G401.6 (cell line): ENCODE data around the gene FOXG1.

Source experiments
- FAIRE-seq: peaks from 2 replicates; lab custom pipeline; 2012; peaks lifted over from hg19 to GRCh38; lab: Jason Lieb, UNC

Gene FOXG1

GRCh38 chr14:28762303-28762954 is 4.2 kb upstream of the FOXG1 start:
- FAIRE-seq: no peak

- FAIRE-seq: no peak
These were observed 3.6 kb upstream of the FOXG1 start for GRCh38 chr14:28762955-28763326.

GRCh38 chr14:28763751-28764256 is 2.8 kb upstream of the FOXG1 start:
- FAIRE-seq: no peak

GRCh38 chr14:28764257-28765160 is 2.1 kb upstream of the FOXG1 start:
- FAIRE-seq: no peak

DNA sequence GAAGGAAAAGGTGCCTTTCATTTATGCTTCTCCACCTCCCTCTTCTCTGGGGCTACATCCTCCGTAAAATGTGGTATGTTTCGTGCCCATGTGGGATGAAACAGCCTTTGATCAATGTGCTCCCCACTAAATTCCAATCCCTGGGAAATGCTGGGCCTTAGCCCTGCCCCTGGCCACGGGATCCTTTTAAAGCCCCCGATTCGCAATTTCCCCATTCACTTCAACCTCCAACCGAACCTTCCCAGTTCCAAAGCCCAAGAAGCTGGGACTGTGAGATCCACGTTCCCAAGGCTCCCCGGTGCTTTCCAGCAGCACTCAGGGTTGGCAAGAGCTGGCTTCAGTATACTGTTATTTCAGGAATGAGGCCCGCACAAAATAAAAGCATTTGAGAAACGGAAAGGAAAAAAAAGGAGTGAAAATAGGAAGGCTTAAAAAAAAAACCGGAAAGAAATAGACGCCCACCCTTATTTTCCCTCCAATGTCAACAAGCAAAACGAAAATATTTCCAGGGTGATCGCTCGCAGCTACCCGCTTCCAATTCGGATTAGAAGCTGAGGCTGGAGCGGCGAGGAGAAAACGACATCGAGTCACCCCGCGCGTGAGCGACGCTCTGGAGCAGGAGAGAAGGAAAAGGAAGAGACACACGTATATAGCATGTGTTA is 1.3 kb upstream of the FOXG1 start:
- no peak for FAIRE-seq

DNA sequence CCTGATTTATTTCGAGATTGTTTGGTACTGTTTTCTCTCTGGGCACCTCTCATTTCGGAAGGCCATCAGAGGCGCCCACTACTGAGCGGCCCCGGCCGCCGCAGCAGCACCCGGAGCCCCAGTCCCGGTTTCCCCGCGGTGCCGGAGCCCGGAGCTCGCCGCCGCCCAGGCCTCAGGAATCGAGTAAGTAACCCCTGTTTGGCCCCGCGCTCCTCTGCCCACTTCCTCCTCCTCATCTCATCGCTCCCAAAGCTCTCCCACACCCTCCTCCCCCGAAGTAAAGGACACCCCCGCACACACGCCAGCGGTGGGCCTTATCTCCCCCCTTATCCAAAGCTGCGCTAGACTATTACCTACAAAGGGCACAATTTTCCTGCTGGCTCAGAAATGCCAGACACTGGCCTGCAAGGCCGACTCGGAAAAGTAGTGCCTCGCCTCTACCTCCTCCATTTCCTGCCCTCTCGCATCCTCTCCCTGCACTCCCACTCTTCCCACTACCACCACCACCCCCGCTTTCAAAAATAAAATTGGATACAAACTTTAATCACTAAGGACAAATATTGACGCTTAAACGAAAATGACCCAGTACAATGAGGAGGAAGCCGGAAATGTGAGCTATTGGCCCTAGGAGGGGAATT is 637 bp upstream of the FOXG1 start:
- FAIRE-seq: no peak

DNA sequence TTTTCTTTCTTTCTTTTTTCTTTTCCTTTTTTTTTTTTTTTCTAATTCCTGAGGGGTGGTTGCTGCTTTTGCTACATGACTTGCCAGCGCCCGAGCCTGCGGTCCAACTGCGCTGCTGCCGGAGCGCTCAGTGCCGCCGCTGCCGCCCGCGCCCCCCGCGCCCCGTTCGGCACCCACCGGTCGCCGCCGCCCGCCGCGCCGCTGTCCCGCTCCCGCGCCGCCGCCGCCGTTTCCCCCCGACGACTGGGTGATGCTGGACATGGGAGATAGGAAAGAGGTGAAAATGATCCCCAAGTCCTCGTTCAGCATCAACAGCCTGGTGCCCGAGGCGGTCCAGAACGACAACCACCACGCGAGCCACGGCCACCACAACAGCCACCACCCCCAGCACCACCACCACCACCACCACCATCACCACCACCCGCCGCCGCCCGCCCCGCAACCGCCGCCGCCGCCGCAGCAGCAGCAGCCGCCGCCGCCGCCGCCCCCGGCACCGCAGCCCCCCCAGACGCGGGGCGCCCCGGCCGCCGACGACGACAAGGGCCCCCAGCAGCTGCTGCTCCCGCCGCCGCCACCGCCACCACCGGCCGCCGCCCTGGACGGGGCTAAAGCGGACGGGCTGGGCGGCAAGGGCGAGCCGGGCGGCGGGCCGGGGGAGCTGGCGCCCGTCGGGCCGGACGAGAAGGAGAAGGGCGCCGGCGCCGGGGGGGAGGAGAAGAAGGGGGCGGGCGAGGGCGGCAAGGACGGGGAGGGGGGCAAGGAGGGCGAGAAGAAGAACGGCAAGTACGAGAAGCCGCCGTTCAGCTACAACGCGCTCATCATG is 654 bp downstream of the FOXG1 start:
- FAIRE-seq: no peak

- FAIRE-seq: no peak
These were observed 1.5 kb downstream of the FOXG1 start for GRCh38 chr14:28767853-28768741.

DNA sequence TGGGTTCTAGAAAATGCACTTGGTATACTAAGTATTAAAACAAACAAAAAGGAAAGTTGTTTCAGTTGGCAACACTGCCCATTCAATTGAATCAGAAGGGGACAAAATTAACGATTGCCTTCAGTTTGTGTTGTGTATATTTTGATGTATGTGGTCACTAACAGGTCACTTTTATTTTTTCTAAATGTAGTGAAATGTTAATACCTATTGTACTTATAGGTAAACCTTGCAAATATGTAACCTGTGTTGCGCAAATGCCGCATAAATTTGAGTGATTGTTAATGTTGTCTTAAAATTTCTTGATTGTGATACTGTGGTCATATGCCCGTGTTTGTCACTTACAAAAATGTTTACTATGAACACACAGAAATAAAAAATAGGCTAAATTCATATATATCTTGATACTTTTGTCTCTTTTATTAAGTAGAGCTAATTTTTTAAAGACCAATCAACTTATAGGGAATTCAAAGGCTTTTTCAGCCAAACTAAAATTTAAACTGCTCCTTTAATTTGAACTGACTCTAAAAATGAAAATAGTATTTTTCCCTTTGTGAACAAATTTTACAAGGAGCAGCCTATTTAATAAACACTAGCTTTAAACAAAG is 2.8 kb downstream of the FOXG1 start:
- FAIRE-seq: no peak

DNA sequence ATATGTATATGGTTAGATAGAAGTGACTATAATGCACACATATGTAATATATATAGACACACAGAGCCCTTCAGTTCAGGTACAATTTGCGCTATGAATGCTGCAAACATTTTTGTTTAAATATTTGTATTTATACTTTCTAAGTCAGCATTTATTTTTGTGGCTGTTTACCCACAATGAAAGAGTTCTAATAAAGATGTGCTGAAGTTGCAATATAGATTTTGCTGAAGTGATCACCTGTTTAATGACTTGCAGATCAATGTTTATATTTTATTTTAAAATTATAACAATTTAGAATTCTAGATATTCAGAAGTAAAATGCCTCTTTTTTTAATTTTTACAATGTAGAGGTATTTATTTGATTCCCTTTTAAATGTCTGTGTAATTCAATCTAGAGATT is 3.5 kb downstream of the FOXG1 start:
- no peak for FAIRE-seq

DNA sequence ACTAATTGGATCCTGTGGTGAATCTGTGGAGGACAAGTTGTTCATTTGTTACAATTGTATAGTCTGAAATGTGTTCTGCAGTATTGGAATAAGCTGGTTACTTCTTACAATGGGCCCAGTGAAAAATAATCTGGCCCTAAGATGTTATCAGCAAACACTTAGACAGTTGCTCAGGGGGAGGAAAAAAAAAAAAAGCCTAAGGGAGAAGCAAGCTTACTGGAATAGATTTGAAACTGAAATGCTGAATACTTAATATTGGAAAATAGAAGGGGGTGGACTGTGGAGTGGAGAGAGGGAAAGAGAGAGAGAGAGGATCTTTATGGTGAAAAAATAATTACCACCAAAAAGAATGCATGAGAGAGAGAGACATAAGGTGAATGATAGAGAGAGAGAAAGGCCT is 4.0 kb downstream of the FOXG1 start:
- FAIRE-seq: no peak

GRCh38 chr14:28771168-28771567 is 4.6 kb downstream of the FOXG1 start:
- FAIRE-seq: no peak

DNA sequence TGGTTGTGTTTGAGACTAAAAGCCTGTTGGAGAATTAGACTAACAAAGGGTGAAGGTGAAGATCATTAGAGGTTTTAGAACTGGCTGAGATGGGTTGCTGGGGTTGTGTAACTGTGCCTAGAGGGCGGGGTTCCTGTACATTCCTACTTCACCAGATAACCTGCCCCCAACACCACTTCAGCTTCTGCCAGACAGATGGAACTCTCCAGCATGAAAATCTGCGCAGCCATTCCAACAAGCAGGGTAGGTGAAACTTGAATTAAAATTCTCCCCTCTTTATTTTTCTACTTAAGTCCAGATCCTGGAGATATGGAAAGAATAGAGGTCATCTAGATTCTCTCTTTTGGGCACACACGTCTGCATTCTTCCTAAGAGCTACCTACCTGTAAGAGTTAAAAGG is 6.0 kb downstream of the FOXG1 start:
- no peak for FAIRE-seq

DNA sequence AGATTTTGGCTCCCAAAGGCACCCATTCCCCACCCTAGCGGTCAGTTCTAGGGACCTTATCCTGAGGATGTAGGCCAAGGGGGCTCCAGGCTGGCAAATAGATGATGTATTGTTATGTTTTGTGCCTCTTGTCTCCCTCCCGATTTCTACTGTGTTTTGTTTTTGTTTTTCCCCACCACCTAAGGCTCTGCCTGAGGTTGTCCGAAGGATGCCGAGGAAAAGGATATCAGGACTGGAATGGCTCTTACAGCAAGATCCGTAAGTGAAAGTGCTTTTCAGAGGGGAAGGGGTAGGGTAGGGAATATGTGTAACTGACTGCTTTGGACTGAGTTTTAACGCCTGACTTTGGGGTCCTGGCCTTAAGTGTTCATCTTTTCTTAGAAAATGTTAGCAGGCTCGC is 6.6 kb downstream of the FOXG1 start:
- no peak for FAIRE-seq

- no peak for FAIRE-seq
These were observed 7.5 kb downstream of the FOXG1 start for GRCh38 chr14:28773861-28774691.

DNA sequence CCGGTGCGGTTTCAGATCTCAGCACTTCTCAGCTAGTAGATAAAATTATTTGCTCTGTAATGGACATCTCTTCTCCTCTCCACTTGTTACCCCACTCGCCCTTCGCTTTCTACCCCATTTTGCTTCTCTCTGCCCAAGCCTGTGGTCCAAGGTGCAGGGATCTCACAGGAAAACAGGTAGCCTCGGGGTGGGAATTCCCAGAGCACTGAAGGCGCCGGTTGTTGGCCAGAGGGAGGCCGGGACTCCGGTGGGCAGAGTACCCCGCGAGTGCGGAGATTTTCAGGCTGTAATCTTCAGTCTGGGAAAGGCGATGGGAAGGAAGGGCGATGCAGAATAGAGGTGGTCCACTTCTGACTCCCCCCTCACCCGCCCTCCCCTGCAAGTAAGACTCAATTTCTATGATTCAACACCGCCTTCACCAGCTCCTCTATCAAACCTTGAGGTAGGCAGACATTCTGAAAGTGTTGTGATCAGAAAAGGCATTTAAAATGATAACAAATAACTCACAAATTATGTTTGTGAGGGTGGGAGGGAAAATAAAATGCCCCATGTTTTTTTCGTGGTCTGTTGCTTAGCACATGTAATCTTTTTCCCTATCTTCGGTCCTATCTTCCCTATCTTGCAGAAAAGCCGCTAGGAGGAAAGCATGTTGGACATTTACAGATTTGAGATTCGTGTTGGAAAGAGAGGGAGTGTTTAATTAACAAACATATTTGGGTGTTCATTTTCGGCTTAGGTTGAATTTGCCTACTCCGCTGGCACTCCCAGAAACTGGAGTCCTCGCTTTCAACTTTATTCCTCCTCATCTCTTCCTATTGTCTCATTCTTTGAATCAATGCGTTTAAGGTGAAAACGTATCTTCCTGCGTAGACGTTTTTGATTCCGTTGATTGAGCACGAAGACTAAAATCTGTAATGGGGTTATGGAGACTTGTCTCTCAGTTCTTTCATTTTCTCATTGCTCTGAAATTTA is 8.5 kb downstream of the FOXG1 start:
- no peak for FAIRE-seq

GRCh38 chr14:28776482-28777266 is 10.1 kb downstream of the FOXG1 start:
- FAIRE-seq: no peak
